ENCODE data around the gene ASAP2. TPM values are rescaled to one million over a fixed set of nuclear protein-coding genes. Genes with fewer than 3 reads are reported as not detected.
"Not testable (repeated sequence)": the region's sequence is repeated elsewhere in the genome, so short reads cannot be mapped to it uniquely, and the experiment has no call there.

ASAP2 gene
- total RNA-seq, 1 donor from 2014 or later: 49.9 TPM

DNA sequence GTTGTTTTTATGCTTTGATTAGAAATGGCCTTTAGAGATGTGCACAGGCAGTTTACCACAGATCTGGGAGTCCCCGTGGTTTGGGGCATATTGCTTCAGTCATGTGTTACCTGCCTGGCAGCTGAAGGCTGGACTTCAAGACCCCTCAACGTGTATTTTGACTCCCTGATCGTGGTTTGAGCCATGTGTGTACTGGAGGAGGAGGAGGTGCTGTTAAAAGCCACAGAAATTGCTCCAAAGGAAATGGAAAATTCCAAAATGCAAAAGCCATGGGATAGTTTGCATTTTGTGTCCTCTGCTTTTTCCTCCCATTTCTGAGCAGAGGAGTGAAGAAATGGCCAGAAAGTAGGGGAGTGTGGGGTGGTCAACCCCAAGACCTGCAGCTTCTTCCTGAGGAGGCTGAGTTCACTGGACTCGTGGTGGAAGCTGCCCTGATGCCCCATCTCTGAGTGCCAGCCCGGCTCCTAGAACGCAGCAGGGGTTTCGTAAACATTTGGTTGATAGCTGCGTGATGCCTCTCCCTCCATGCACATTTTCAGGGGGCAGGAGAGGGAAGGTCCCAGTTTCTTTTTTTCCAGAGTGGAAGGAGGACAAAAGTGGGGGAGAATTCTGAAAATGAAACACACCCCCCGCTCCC lies 171.0 kb downstream of the ASAP2 start:
- DNase-seq (ENCODE audit: low read depth, low spot score): no peak

DNA sequence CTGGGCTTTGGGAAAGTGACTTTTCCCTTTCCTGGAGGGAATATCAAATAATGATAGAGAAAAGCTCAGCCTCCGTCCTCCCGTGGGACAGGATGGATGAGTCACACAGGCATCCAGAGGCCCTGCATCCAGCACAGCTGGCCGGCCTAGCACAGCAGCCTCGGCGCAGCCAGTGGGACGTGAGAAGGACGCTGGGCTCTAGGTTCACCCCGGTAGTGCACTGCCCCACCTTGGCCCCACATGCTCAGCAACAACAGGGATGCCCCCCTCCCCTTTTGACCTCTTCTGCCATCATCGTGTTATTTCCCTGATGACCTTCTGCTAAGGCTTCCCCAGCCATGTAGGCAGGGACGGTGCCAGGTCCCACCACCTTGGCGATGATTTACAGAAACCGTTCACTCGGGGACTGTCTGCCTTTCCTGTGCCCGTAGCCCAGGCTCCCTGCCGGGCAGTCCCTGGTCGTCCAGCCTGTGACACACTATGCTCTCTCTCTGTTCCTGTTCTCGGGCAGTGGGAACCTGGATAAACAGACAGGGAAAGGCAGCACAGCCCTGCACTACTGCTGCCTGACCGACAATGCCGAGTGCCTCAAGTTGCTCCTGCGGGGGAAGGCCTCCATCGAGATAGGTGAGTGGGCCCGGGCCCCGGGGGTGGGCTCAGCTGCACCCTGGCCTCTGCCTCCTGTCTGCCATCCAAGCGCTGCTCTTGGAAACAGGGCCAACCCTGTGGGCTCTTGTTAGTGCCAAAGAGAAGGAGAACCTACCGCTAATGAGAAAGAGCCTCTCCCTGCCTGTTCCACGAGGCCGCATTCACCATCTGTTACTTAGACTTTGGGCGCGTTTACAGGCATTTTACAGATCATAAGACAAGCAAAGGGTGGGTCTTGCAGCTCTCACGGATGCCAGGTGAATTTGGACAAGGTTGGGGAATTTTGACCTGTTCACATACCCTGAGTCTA lies 172.1 kb downstream of the ASAP2 start:
- DNase-seq (ENCODE audit: low read depth, low spot score): peak; percentile 45

DNA sequence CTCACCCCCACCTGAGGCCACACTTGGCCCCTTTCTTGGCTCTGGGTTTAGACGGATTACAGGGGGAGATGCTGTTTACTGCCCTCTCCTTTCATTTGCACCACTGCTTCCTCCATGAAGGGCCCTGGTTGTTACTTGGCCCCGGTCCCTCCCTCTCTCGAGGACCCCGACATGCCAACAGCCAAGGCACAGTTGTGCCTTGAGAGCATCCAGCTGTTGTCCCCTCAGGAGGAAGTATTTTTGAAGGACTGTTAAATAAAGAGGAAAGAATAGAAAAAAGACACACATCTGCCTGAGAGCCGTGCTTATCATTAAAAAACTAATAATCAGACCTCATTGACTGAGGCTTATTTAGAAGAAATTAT lies 172.8 kb downstream of the ASAP2 start:
- no peak for DNase-seq (ENCODE audit: low read depth, low spot score)

DNA sequence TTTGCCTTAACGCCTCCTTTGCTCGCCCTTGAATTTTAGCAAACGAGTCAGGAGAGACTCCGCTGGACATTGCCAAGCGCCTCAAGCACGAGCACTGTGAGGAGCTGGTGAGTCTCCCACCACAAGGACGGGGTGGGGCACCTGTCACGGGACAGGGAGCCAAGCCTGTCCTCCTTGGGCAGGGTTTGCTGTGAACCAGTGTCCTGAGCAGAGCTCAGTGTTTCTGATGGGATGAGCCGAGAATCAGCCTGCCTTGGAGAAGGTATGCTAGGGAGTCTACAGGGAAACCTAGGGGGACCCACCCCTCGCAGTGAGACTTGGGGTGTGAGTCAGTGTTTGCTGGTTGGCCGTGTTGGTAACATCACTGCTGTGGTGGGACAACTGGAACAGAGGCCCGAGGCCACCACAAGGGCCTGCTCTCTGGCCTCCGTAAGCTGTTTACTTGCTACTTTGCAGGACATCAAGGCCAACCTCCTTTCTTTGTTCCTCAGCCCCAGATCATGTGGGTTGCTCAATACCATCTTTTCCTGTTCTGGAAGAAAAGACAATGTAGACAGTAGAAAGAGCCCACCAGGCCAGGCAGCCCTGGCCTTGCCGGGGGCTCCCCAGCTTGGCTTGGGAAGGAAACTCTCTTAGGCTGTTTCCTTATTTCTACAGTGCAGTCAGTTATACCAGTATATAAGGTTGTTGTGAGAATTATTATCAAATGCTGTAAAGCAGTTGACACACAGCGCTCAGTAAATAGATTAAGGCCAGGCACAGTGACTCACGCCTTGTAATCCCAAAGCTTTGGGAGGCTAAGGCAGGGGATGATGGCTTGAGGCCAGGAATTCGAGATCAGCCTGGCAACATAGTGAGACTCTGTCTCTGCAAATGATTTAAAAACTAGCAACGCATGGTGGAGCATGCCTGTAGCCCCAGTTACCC lies 174.4 kb downstream of the ASAP2 start:
- peak; percentile 69 for DNase-seq (ENCODE audit: low read depth, low spot score)

DNA sequence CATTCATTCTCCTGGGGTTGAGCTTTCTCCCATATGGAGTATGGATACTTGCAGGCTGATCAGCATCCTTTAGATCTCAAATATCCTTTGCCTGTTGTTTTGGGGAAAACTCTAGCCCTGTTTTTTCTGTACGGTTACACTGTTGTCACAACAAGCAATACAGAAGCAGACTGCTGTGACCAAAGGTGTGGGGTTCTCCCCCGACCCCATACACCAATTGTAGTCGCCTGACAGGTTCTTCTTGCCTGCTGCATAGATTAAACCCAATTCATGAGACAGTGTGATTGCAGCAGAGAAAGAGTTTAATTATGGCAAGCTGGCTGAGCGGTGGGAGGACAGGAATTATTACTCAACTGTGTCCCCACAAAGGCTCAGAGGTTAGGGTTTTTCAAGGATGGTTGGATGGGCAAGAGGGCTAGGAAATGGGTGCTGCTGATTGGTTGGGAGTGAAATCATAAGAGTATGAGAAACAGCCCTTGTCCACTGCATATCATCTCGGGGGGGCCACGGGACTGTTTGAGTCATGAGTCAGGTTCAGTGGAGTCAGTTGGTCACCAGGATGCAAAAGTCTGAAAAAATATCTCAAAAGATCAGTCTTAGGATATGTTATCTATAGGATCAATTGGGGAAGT lies 176.1 kb downstream of the ASAP2 start:
- DNase-seq (ENCODE audit: low read depth, low spot score): no peak

DNA sequence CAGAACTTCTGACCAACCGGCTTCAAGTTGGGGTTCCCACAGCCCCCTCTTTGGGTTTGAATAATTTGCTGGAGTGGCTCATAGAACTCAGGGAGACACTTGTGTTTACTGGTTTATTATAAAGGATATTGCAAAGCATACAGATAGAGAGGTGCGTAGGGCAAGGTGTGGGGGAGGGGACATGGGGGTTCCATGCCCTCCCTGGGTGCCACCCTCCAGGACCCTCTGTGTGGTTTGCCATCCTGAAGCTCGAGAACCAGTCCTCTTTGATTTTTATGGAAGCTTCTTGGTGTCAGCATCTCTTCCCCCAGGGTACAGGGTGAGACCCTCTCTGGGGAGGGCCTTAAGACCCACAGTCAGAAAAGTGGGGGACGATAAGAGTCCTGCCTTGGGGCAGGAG lies 177.9 kb downstream of the ASAP2 start:
- DNase-seq (ENCODE audit: low read depth, low spot score): no peak

DNA sequence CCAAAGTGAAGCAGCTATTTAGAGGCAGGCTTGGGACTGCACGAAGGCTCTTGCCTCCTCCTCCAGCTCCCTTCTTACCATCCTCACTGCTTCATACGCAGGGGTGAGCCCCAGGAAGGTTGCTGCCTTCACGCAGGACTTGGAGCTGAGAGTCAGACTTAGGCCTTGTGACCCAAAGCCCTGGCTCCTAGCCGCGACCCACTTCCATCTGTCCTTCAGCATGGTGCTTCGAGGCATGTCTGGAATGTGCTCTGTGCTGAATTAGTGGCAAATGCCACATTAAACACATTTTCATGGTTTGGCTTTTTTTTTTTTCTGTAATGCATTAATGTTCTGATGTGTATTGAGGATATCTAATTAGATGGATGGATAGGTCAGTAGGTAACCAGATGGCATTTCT lies 179.2 kb downstream of the ASAP2 start:
- DNase-seq (ENCODE audit: low read depth, low spot score): no peak

DNA sequence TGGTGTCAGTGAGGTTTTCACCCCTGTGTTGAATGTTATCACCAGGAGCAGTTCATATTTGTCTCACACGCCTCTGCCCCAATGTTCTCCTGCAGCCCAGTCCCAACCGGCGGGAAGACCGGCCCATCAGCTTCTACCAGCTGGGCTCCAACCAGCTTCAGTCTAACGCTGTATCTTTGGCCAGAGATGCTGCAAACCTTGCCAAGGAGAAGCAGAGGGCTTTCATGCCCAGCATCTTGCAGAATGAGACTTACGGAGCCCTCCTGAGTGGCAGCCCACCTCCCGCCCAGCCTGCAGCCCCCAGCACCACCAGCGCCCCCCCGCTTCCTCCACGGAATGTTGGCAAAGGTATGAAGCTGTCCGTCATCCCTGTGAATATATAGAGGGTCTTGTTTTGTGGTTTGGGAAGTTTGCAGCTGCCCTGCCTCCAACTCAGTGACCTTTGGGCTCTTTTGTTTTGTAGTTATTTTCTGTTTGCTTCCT lies 181.6 kb downstream of the ASAP2 start:
- no peak for DNase-seq (ENCODE audit: low read depth, low spot score)

DNA sequence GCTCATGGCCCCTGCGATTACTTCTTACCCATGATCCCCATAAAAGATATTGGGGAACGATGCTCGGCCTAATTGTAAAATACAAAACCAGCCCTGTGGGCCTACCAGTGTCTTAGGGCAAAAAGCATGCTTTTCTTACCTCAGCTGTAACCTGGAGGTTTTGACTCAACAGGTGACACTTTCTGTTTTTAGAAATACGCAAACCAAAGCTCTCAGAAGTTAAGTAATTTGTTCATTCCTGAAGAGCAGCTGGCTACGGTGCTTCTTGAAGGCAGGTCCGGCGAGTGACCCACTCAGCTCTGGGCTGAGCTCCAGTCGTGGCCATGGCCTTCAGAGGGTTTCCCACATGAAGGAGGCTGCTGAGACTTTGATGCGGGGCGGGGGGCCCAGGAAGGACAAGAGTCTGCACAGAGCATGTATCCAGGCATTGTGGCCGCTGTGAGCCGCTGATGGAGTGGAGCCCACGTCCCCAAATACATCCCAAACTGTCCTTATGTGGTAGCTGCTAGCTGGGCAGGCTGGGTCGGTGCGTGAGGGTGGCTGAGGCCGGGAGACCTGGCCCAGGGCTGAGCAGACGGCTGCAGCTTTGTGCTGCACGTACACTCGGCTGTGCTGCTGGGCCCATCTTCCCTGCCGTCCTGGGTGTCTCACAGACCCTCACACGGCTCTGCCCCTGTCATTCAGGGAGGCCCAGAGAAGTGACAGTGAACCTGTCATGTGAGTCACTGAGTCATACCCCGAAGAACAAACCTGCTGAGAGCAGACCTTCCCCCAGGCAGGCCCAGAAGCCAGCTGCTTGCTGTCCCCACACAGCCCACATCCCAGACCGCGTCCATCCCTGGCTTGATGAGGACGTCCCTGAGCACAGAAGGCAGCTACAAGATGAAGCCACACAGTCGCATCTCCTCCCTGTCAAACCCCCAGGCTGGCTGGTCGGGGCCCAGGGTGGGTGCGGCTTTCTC lies 182.6 kb downstream of the ASAP2 start:
- no peak for DNase-seq (ENCODE audit: low read depth, low spot score)

DNA sequence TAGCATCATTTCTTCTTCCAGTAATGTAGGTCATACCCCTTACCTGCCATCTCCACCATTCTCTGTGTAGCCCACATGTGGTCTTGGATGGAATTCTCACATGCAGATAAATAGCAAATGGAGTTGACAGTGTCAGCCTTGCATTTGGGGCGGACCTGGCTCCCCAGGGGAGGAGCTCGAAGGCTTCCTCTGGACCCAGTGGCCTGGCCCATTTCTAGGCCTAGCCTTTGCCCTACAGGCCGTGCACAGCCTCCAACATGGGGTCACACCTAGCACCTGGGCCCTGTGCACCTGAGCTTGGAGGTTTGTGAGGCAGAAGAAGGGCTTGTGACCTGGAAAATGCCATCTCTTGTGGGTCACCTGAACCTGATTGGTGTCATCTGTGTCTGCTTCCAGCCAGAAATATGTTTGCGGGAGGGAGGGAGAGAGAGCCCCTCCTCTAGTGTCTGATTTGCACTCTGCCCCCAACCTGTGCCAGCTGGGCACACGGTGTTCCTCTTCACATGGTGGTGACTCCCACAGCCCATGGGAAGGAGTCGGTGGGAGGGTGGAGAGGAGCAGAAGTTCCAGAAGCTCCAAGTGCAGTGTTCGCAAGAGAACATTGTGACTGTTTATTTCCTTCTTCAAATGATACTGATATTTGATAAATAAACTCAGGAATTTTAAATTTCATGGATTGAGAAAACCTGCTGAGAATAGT lies 183.7 kb downstream of the ASAP2 start:
- DNase-seq (ENCODE audit: low read depth, low spot score): no peak

DNA sequence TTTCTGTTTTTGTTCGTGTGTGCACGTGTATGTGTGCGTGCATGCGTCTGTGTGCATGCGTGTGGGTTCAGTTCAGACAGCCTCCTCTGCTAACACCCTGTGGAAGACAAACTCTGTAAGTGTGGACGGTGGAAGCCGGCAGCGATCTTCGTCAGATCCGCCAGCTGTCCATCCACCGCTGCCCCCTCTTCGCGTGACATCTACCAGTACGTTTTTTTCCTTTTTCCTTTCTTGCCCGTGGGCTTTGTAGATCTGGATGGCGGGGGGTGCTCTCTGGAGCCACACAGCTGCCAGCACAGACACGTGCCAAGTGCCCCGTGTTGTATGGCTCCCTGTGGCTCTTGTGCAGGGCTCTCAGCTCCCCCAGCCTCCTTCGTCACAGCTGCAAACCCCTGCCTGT lies 184.4 kb downstream of the ASAP2 start:
- DNase-seq (ENCODE audit: low read depth, low spot score): no peak

DNA sequence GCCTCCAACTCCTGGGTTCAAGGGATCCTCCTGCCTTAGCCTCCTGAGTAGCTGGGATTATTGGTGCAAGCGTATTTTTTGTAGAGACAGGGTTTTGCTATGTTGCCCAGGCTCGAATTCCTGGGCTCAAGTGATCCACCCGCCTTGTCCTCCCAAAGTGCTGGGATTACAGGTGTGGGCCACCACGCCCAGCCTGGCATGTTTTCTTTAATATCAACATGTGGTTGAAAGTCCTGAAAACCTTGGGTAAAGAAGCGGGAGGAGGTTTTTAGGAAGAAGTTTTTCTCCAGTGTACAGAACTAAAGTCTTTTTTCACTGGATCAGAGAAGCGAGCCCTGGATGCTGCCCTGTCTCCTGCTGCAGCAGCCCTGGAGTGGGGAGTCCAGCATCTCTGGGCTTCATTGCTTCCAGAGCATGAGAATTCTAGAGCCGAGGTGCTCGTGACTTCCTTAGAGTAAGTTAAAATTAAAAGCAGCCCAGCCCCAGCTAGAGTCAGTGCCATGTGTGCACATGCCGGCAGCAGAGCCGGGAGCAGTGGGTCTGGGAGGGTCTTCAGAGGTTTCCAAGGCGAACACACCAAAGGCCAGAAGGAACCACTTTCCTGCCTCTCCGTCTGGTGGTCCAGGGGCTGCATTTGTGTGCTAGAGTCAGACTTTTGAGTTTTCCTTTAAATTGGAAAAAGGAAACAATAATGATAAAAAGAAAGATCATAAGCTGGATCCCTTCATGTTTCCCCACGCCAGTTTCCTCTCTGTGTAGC lies 185.5 kb downstream of the ASAP2 start:
- no peak for DNase-seq (ENCODE audit: low read depth, low spot score)

DNA sequence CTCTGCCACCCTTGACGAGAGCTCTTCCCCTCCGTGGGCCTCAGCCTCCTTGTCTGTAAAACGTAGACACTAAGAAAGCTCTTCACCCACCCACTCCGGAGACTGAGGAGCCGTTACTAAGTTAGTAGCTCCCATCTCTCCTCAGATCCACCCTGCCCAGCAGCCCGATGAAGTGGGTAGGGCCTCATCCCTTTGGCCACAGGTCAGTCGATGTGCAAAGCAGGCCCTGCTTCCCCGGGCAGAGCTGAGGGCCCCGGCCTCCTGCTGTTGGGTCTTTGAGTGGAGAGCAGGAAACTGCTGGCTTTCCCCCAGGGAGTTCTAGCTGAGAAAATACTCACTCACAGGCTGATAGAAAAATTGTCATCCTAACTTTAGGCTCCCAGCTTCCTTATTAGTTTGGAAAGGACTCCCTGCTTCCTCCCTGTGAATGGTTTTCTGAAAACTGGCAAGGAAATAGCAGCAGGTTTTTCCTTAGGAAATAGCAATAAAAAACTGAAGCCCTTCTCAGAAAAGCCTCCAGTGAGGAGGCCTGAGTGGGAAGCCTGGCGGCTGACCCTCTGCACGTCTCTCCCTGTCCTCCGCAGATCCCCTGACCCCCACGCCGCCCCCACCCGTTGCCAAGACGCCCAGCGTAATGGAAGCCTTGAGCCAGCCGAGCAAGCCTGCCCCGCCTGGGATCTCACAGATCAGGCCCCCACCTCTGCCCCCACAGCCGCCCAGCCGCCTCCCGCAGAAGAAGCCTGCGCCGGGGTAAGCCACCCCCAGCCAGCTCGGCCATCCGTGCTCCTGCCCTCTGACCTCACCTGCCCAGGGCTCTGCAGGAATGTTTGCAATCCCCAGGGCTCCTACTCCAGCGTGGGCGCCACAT lies 186.5 kb downstream of the ASAP2 start:
- DNase-seq (ENCODE audit: low read depth, low spot score): no peak

DNA sequence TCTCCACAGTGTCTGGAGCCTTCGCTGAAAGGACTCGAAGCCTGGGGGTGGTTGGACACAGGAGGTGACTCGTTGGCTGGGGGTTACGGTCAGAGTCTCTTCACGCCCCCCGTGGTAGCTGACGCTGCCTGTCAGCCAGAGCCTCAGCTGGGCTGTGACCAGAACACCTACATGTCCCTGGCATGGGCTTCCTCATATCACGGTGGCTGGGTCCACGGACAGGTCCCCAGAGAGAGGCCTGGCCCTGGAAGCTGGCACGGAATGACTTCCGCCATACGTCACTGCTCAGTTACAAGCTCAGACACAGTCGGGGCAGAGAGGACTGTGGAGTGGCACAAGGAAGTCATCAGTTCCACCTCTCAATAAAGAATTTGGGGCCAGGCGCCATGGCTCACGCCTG lies 188.2 kb downstream of the ASAP2 start:
- DNase-seq (ENCODE audit: low read depth, low spot score): no peak

DNA sequence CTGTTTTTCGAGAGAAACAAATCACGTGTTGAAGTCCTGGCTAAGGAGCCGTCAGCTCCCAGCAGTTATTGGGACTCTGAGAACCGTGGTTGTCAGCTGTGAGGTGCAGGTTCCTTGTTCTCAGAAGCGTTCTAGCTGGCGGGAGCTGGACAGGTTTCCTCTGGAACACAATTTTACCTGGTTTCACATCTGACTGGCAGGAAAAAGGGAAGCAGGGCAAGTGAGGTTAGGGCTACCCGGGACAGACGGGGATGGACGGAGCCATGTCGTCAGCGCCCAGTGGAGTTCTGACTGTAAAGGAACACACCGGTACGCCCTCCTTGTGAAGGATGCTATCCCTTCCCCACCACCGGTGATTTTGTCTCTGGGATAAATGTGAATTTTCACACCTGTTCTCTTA lies 190.6 kb downstream of the ASAP2 start:
- no peak for DNase-seq (ENCODE audit: low read depth, low spot score)

DNA sequence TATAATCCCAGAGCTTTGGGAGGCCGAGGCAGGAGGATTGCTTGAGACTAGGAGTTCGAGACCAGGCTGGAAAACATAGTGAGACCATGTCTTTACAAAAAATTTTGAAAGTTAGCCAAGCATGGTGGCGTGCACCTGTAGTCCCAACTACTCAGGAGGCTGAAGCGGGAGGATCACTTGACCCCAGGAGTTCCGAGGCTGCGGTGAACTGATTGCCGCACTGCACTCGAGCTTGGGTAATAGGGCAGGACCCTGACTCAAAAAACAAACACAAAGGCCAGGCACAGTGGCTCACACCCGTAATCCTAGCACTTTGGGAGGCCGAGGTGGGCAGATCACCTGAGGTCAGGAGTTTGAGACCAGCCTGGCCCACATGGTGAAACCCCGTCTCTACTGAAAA lies 191.6 kb downstream of the ASAP2 start:
- DNase-seq (ENCODE audit: low read depth, low spot score): not testable (repeated sequence)

DNA sequence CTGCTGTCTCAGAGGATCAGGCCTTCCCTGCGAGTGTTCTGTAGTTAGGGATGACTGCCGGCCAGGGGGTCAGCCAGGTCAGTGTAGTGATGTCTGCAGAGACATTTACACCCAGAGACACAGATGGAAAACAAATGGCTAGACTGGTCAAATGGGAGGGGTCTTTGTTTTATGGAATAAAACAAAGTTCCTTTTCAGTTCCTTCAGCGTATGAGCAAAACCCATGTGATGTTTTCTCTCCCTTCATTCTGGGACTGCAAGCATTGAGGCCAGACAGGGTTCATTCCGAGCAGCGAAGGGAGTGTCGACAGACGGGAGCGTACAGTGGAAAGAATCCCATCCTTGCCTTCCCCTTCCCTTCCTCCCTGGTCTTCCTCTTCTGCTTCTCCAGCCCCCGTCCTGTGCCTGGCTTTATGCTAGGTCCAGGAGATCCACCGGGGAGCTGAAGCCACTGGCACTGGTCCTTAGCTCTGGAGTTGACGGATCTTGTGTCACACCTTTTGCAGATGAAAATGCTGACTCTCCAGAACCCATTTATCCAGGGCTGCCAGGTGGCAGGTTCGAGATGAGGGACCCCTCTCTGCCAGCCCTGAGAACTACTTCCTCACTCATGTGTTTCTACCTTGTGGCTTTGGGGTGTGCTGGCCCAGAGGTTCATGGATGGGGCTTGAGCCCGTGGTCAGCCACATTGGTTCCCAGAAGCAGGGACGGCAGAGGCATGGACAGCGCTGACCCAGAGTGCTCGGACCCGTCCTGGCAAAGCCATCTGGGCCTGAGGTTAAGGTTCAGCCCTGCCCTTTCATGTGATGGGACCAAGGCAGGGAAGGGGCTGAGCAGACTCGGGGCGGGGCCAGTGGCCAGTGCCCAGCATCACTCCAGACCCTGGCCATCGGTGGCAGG lies 192.5 kb downstream of the ASAP2 start:
- DNase-seq (ENCODE audit: low read depth, low spot score): no peak
